Fibroblast of villous mesenchyme (primary cell): ENCODE measurements around the gene ATG4D. TPM values are rescaled to one million over a fixed set of nuclear protein-coding genes. Genes with fewer than 3 reads are reported as not detected.

Experiments
- DNase-seq: peaks from one replicate; pipeline ENCODE4 v3.0.0-alpha.2; 2010; ENCODE audit warnings: low read depth
- H3K4me3 ChIP-seq: 2 replicates; pipeline ENCODE4 v1.5.1; 2011; ENCODE audit warnings: low read depth, mild to moderate bottlenecking, low read length
- total RNA-seq: library from RNA; depleted of rRNA; stranded (reverse); fragments of >200 nt; gene quantifications from 2 replicates; pipeline ENCODE4 v1.2.3, GENCODE V29; 2012
- TF ChIP-seq, protein P1 (sequence below): IDR thresholded peaks from 2 replicates; pipeline ENCODE4 v1.5.1; 2012; ENCODE audit warnings: low read depth, mild to moderate bottlenecking, low read length; ENCODE audit not compliant: insufficient read depth

Gene ATG4D
- total RNA-seq, 1 donor = 16.0 TPM

GRCh38 chr19:10577951-10578350 is 34.2 kb downstream of the ATG4D start:
- TF ChIP-seq, protein P1, sequence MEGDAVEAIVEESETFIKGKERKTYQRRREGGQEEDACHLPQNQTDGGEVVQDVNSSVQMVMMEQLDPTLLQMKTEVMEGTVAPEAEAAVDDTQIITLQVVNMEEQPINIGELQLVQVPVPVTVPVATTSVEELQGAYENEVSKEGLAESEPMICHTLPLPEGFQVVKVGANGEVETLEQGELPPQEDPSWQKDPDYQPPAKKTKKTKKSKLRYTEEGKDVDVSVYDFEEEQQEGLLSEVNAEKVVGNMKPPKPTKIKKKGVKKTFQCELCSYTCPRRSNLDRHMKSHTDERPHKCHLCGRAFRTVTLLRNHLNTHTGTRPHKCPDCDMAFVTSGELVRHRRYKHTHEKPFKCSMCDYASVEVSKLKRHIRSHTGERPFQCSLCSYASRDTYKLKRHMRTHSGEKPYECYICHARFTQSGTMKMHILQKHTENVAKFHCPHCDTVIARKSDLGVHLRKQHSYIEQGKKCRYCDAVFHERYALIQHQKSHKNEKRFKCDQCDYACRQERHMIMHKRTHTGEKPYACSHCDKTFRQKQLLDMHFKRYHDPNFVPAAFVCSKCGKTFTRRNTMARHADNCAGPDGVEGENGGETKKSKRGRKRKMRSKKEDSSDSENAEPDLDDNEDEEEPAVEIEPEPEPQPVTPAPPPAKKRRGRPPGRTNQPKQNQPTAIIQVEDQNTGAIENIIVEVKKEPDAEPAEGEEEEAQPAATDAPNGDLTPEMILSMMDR = no peak
- no peak overlapping the region for H3K4me3 ChIP-seq
- DNase-seq = no peak

GRCh38 chr19:10580979-10581631 is 37.4 kb downstream of the ATG4D start:
- H3K4me3 ChIP-seq = no peak overlapping the region
- TF ChIP-seq, protein P1 = peak; percentile 100
- DNase-seq = peak; percentile 93

DNA sequence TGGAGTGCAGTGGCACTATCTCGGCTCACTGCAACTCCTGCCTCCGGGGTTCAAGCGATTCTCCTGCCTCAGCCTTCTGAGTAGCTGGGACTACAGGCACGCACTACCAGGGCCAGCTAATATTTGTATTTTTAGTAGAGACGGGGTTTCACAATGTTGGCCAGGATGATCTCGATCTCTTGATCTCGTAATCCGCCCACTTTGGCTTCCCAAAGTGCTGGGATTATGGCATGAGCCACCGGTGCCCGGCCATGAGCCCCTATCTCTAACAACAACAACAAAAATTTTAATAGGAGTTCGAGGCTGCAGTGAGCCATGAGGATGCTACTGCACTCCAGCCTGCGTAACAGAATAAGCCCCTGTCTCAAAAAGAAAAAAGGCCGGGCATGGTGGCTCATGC is 38.4 kb downstream of the ATG4D start:
- DNase-seq = no peak
- no peak overlapping the region for H3K4me3 ChIP-seq
- TF ChIP-seq, protein P1 = no peak

DNA sequence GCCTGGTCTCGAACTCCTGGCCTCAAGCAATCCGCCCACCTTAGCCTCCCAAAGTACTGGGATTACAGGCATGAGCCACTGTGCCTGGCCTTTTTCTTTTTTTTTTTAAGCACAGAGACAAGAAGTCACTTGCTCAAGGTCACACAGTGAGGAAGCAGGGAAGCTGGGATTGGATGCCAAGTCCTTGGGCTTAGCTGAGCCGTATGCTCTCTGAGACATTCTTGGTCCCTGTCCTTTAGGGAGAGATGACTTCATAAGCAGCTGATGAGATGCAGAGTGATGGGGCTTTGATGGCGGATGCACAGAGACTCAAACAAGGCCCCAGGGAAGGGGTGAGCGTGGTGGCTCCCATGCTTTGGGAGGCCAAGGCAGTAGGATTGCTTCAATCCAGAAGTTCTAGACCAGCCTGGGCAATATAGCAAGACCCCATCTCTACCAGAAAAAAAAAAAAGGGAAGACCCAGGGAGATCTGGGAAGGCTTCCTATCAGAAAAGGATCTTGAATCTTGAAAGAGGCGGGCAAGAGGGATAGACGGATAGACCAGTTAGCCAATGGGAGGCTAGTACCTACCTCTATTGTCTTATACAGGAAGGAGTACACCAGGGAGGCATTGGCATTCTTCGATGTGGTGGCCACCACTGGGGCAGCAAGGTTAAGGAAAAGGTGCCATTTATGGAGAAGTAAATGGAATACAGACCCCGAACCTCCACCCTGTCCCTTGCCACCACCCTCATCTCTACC is 39.5 kb downstream of the ATG4D start:
- TF ChIP-seq, protein P1 = no peak
- H3K4me3 ChIP-seq = no peak overlapping the region
- DNase-seq = no peak

- TF ChIP-seq, protein P1 = no peak
- DNase-seq = no peak
- H3K4me3 ChIP-seq = no peak overlapping the region
Observed at GRCh38 chr19:10586396-10586795, 42.7 kb downstream of the ATG4D start.

- DNase-seq = no peak
- TF ChIP-seq, protein P1 = no peak
- no peak within 1 kb of the TSS for H3K4me3 ChIP-seq
Observed at GRCh38 chr19:10587022-10587838, 43.5 kb downstream of the ATG4D start, which contains the start of gene AP1M2. TSS of gene AP1M2 (minus strand) at chr19:10587312. CDS start at chr19:10587231, 81 bp downstream.
